Nephron progenitor cell (in vitro differentiated cells): Measurements from ENCODE around the gene KLK3.
A peak's percentile ranks its signal among the peaks of the same experiment; 100 is the strongest.

Experiments
- DNase-seq: peaks from one replicate; pipeline ENCODE4 v3.0.0; 2021
- H3K27ac Mint-ChIP-seq: 2 replicates; pipeline ENCODE4 v1.8.0; 2021; ENCODE audit warnings: mild to moderate bottlenecking, moderate library complexity, mixed read lengths
- H3K27me3 Mint-ChIP-seq: 2 replicates; pipeline ENCODE4 v1.8.0; 2021; ENCODE audit warnings: mild to moderate bottlenecking, low read depth, mixed read lengths; ENCODE audit not compliant: poor library complexity
- H3K36me3 Mint-ChIP-seq: 2 replicates; pipeline ENCODE4 v1.8.0; 2021; ENCODE audit warnings: low read depth, mixed read lengths
- H3K4me1 Mint-ChIP-seq: 2 replicates; pipeline ENCODE4 v1.8.0; 2021; ENCODE audit warnings: mixed read lengths
- H3K4me3 Mint-ChIP-seq: 2 replicates; pipeline ENCODE4 v1.8.0; 2021; ENCODE audit warnings: mild to moderate bottlenecking, moderate library complexity, mixed read lengths
- H3K9me3 Mint-ChIP-seq: 2 replicates; pipeline ENCODE4 v1.8.0; 2021; ENCODE audit warnings: mild to moderate bottlenecking, moderate library complexity, mixed read lengths
- TF ChIP-seq, protein P1 (sequence below): fragments of 200-600 bp; sonication (generic); IDR thresholded peaks from 2 replicates; pipeline ENCODE4 v1.5.0; 2021; ENCODE audit warnings: antibody characterized with exemption

KLK3 gene

DNA sequence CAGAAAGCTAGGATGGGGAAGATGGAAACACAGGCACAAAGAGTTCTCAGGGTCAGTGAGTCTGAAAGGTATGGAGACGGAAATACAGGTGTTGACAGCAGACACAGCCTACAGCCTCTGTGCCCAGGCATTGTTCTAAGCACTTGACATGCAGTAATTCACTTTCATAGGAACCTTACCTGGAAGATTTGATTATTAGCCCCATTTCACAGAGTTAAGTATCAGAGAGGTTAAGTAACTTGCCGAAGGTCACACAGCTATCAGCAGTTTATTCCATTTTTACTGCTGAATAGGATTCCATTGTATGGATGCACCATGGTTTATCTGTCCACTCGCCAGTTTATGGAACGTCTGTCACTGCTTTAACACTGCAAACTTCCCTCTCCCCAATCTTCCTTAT lies 43.3 kb downstream of the KLK3 start:
- H3K27me3 Mint-ChIP-seq, result peaks cover 46% of the 10 kb centered on the region
- H3K36me3 Mint-ChIP-seq, result no peaks in the 10 kb centered on the region
- H3K27ac Mint-ChIP-seq, result no peak overlapping the region
- no peaks in the 10 kb centered on the region for H3K4me1 Mint-ChIP-seq
- peaks cover 13% of the 10 kb centered on the region for H3K9me3 Mint-ChIP-seq
- no peak overlapping the region for H3K4me3 Mint-ChIP-seq
- TF ChIP-seq, protein P1, sequence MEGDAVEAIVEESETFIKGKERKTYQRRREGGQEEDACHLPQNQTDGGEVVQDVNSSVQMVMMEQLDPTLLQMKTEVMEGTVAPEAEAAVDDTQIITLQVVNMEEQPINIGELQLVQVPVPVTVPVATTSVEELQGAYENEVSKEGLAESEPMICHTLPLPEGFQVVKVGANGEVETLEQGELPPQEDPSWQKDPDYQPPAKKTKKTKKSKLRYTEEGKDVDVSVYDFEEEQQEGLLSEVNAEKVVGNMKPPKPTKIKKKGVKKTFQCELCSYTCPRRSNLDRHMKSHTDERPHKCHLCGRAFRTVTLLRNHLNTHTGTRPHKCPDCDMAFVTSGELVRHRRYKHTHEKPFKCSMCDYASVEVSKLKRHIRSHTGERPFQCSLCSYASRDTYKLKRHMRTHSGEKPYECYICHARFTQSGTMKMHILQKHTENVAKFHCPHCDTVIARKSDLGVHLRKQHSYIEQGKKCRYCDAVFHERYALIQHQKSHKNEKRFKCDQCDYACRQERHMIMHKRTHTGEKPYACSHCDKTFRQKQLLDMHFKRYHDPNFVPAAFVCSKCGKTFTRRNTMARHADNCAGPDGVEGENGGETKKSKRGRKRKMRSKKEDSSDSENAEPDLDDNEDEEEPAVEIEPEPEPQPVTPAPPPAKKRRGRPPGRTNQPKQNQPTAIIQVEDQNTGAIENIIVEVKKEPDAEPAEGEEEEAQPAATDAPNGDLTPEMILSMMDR, result no peak
- DNase-seq, result no peak

DNA sequence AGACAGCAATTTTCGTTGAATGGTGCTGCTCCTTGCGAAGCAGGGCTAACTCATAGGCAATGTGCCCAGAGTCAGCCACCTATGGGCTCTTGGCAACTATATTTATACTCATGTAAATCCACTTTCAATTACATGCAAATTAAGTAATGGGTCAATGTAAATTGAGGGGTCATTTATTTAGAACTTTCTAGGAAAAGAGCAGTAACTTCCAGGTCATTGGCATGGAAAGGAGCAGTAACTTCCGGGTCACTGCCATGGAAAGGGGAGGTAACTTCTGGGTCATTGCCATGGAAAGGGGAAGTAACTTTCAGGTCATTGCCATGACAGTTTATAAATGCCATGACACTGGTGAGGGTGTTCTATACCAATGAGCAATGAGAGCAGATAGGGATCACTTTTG lies 44.9 kb downstream of the KLK3 start:
- Mint-ChIP-seq H3K9me3 (peaks cover 4% of the 10 kb centered on the region), H3K27me3 (peaks cover 42% of the 10 kb centered on the region), H3K4me1 (no peaks in the 10 kb centered on the region), H3K27ac (no peak overlapping the region), H3K36me3 (no peaks in the 10 kb centered on the region), H3K4me3 (no peak overlapping the region)
- DNase-seq, result no peak
- TF ChIP-seq, protein P1, result no peak

DNA sequence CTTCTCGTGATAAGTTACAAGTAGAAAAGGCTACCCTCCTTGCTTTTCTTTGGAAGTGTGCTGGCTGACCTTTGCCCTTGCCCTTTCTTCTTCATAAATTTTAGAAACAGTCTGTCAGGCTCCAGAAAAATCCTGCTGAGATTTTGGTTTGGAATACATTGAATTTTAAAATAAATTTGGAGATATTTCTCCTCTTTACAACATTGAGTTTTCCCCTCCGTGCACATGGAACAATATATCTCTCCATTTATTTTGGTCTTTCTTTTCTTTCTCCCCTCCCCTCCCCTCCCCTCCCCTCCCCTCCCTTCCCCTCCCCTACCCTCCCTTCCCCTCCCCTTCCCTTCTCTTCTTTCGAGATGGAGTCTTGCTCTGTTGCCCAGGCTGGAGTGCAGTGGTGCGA lies 47.9 kb downstream of the KLK3 start:
- H3K36me3 Mint-ChIP-seq, result no peaks in the 10 kb centered on the region
- H3K9me3 Mint-ChIP-seq, result no peaks in the 10 kb centered on the region
- peaks cover 20% of the 10 kb centered on the region for H3K27me3 Mint-ChIP-seq
- H3K4me3 Mint-ChIP-seq, result no peak overlapping the region
- H3K27ac Mint-ChIP-seq, result no peak overlapping the region
- no peaks in the 10 kb centered on the region for H3K4me1 Mint-ChIP-seq
- DNase-seq, result no peak
- TF ChIP-seq, protein P1, result no peak

DNA sequence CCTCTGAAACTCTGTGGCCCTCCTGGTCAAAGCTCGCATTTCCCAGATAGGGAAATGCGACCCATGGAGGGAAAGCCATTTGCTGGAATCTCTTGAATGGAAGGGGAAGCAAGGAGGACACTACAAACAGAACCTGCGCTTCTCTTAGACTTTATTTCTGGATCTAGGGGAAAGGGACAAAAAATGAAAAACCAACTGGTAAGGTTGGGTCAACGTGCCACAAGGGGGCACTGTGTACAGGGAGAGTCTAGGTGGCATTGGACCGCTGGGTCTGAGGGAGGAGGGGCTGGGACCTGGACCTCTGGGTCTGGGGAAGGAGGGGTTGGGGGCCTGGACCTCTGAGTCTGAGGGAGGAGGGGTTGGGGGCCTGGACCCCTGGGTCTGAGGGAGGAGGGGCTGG lies 51.5 kb downstream of the KLK3 start:
- no peaks in the 10 kb centered on the region for H3K9me3 Mint-ChIP-seq
- DNase-seq, result peak; percentile 73
- no peak overlapping the region for H3K4me3 Mint-ChIP-seq
- TF ChIP-seq, protein P1, result peak; percentile 41
- H3K36me3 Mint-ChIP-seq, result no peaks in the 10 kb centered on the region
- no peaks in the 10 kb centered on the region for H3K27me3 Mint-ChIP-seq
- H3K27ac Mint-ChIP-seq, result no peak overlapping the region
- peaks cover 7% of the 10 kb centered on the region for H3K4me1 Mint-ChIP-seq

DNA sequence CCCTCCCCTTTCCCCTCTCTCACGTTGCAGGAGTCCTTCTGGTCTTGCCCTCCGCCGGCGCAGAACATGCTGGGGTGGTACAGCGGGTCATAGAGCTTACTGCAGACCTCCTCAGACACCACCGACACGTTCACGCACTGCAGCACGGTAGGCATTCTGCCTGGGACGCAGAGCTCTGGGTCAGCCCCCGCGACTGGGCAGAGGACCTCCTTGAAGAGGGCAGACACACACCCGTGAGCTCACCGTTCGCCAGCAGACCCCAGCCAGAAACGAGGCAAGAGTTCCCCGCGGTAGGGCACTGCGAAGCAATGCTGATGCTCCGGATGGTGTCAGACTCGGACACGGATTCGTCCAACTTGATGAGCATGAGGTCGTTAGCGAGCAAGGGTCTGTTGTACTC lies 53.6 kb downstream of the KLK3 start:
- no peaks in the 10 kb centered on the region for H3K36me3 Mint-ChIP-seq
- H3K9me3 Mint-ChIP-seq, result no peaks in the 10 kb centered on the region
- H3K4me3 Mint-ChIP-seq, result no peak overlapping the region
- TF ChIP-seq, protein P1, result no peak
- DNase-seq, result no peak
- no peak overlapping the region for H3K27ac Mint-ChIP-seq
- H3K27me3 Mint-ChIP-seq, result no peaks in the 10 kb centered on the region
- H3K4me1 Mint-ChIP-seq, result peaks cover 7% of the 10 kb centered on the region

DNA sequence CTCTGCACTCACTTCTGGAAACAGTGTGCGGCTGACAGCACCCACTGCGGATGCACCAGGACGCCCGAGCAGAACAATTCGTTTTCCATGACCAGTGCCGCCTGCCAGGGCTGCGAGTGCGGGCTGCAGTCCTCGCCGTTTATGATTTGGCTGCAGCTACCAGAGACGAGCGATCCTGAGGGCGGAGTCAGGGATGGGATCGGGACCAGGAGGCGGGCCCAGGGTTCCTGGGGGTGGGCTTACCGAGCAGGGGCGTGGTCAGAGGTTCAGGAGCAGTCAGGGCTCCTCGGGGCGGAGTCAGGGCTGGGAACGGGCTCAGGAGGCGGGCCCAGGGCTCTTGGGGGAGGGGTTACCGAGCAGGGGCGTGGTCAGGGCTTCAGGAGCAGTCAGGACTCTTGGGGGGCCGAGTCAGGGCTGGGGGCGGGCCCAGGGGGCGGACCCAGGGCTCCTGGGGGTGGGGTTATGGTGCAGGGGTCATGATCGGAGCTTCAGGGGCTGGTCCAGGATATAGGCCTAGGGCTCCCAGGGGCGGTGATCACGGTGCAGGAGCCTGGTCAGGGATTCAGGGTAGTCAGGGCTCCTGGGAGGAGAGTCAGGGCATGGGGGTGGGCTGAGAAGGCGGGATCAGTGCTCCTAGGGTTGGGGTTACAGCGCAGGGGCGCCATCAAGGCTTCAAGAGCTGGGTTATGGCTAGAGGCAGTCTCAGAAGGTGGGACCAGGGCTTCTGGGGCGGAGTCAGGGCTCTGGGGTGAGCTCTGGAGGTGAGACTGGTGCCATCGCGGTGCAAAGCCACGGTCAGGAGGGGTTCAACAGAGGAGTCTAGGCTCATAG lies 54.7 kb downstream of the KLK3 start:
- Mint-ChIP-seq H3K9me3 (no peaks in the 10 kb centered on the region), H3K4me3 (peak overlapping the region; percentile 66), H3K27ac (no peak overlapping the region), H3K4me1 (peaks cover 7% of the 10 kb centered on the region), H3K36me3 (no peaks in the 10 kb centered on the region), H3K27me3 (no peaks in the 10 kb centered on the region)
- TF ChIP-seq, protein P1, result no peak
- DNase-seq, result peak; percentile 98
